Urothelium cell line (cell line): ENCODE data around the gene MDFIC.
A peak's percentile ranks its signal among the peaks of the same experiment; 100 is the strongest.

Experiments
- DNase-seq: peaks from one replicate; pipeline ENCODE4 v3.0.0; 2011; ENCODE audit warnings: low spot score, mixed read lengths
- FAIRE-seq: peaks from 2 replicates; lab custom pipeline; 2011; peaks lifted over from hg19 to GRCh38; lab: Jason Lieb, UNC

The MDFIC gene

GRCh38 chr7:114944745-114945625, 23.1 kb downstream of the MDFIC start:
- FAIRE-seq (no peak), DNase-seq (no peak)

GRCh38 chr7:114949231-114949630, 27.3 kb downstream of the MDFIC start:
- no peak for DNase-seq
- FAIRE-seq = no peak

- DNase-seq = no peak
- FAIRE-seq = no peak
Observed at GRCh38 chr7:114952296-114952695, 30.4 kb downstream of the MDFIC start.

- no peak for FAIRE-seq
- no peak for DNase-seq
Observed at GRCh38 chr7:114953724-114954123, 31.8 kb downstream of the MDFIC start.

- DNase-seq = no peak
- FAIRE-seq = no peak
Observed at GRCh38 chr7:114956702-114957101, 34.8 kb downstream of the MDFIC start.

DNA sequence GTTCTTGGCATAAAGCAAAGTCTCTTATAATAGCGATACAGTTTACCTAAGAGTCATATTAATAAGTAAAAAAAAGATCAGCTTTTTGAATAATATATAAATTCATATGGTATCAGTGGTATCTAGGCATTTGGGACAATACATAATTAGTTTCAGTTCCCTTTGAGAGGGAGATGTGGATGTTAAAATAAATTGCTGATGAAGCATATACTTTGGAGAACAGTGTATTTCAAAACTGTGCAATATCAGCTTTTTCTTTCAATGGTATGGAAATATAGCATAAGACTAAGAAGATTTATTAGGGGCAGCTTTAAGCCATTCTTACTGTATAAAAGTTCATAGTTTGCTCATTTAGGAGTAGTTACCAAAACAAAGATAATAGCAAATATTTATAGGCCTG, 35.5 kb downstream of the MDFIC start:
- DNase-seq = no peak
- FAIRE-seq = no peak

GRCh38 chr7:114959931-114960330, 38.0 kb downstream of the MDFIC start:
- FAIRE-seq (no peak), DNase-seq (no peak)

DNA sequence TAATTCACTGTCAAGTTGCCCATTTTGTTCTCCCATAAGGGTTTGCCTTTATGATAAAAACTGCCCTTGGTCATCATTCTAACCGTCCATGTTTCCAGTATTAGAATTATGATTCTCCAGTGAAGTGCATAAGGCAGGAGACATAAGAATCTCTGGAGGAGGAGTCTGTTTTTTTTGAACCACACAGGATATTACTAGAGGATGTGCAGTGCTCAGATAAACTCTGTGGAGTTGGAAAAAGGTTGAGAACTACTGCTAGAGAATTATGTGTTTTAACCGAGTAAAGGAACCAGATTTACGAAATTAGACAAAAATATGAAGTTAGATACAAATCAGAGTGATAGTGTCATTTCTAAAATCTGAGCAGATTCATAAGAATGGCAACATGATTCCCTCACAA, 40.5 kb downstream of the MDFIC start:
- DNase-seq = no peak
- FAIRE-seq = no peak

DNA sequence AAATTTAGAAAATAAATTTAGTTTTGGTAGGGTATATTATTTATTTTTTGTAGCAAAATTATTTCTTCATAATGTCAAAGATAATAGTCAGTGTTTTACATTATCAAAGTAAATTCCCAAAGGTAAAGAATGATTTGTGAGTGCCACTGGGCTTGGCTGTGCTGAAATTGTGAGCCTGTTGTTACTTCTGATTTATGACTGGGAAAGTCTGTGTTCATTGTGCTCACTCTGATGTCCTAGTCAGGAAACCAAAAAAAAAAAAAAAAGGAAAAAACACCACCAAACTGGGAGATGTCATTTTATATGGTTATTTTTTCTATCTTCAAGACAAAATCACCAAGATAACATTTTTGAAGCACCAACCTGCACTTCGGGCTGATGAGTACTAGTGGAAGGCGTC, 44.3 kb downstream of the MDFIC start:
- FAIRE-seq (no peak), DNase-seq (no peak)

- FAIRE-seq (no peak), DNase-seq (no peak)
Observed at GRCh38 chr7:114969096-114969495, 47.2 kb downstream of the MDFIC start.

- DNase-seq (no peak), FAIRE-seq (no peak)
Observed at GRCh38 chr7:114970308-114970707, 48.4 kb downstream of the MDFIC start.

- FAIRE-seq (no peak), DNase-seq (no peak)
Observed at GRCh38 chr7:114970732-114971131, 48.8 kb downstream of the MDFIC start.

GRCh38 chr7:114972567-114972966, 50.7 kb downstream of the MDFIC start:
- DNase-seq = no peak
- FAIRE-seq = no peak

- DNase-seq (peak; percentile 10), FAIRE-seq (no peak)
Observed at GRCh38 chr7:114973147-114973546, 51.3 kb downstream of the MDFIC start.

- DNase-seq (no peak), FAIRE-seq (no peak)
Observed at GRCh38 chr7:114975401-114975800, 53.5 kb downstream of the MDFIC start.

DNA sequence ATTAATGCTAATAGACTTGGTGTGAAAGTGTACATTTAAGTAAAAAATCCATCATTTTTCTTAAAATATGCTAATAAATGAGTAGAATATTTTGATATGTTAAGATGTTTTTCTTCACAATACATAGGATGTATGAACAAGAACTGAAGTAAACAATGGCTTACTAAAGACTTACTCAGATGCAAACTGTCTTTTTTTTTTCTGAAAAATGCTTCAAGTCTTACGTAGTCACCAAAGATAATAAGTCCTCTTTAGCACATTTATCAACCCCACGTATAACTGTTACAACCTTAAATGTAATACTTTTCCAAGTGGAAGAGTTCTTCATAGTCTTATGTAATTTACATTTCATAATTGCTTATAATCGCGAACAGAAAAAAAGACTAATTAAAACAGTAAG, 54.8 kb downstream of the MDFIC start:
- FAIRE-seq = no peak
- no peak for DNase-seq

DNA sequence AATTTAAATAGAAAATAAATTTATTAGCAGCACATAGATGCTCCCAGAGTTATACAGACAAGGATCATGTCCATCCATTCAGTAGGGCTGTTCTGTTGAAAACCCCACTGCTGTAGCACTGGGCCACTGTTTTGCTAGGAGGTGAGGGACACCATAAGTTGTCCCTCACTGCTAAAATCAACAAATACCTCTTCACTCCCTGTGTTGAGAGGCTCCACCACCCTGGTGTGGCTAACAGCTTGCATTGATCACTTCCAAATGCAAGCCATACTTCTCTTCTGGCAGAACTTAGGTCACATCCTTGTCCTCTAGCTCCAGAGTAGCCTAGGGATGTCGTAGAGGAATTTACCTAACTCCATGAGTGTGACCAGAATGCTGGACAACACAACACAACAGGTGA, 55.4 kb downstream of the MDFIC start:
- FAIRE-seq (no peak), DNase-seq (no peak)

DNA sequence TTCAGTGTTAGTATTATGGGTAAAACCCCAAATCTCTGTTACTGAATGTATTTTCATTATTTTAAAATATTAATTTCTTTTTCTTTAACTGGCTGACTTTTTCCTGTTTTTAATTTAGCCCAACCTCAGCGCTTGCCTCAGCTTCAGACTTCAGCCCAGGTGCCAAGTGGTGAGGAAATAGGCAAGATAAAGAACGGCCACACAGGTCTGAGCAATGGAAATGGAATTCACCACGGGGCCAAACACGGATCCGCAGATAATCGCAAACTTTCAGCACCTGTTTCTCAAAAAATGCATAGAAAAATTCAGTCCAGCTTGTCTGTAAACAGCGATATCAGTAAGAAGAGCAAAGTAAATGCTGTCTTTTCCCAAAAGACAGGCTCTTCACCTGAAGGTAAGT, 57.5 kb downstream of the MDFIC start:
- FAIRE-seq = no peak
- DNase-seq = peak; percentile 25

- no peak for FAIRE-seq
- no peak for DNase-seq
Observed at GRCh38 chr7:114979803-114980507, 58.1 kb downstream of the MDFIC start.

DNA sequence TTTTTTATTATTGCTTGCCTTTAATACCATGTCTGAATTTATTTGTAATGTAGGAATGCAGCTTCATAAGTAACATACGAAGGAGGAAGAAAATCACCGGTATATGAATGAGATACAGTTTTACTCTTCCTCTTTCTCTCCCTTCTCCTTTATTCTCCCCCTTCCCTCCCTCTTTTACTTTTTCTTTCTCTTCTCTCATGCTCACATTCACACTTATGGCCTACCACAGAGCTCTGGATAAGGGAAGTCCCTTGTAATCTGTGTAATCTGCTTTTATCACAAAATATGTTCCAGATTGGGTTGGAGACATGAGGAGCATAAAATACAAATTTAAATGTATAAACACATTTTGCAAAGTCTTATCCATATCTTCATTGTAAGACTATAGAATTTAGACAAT, 59.4 kb downstream of the MDFIC start:
- no peak for FAIRE-seq
- no peak for DNase-seq

- FAIRE-seq (no peak), DNase-seq (no peak)
Observed at GRCh38 chr7:114985116-114985715, 63.3 kb downstream of the MDFIC start.
